Stimulated activated CD4-positive, alpha-beta T cell treated with anti-CD3 and anti-CD28 coated beads, Interleukin-4, amount 100 ng/mL, for 24 hours (primary cell): ENCODE data around the gene CACYBP.
"Not testable (repeated sequence)": the region's sequence is repeated elsewhere in the genome, so short reads cannot be mapped to it uniquely, and the experiment has no call there.

ENCODE experiments used
- DNase-seq: peaks from one replicate; pipeline ENCODE4 v3.0.0-alpha.2; 2020

CACYBP gene

GRCh38 chr1:175015243-175015642, 15.5 kb downstream of the CACYBP start:
- DNase-seq = no peak

GRCh38 chr1:175019524-175019923, 19.8 kb downstream of the CACYBP start:
- no peak for DNase-seq

- peak; percentile 99 for DNase-seq
These were observed 23.5 kb downstream of the CACYBP start, which contains the start of gene MRPS14 for GRCh38 chr1:175023043-175023921. Gene MRPS14 (minus strand): TSS chr1:175023425. CDS start chr1:175023408, 17 bp downstream.

- DNase-seq = not testable (repeated sequence)
These were observed 24.1 kb downstream of the CACYBP start for GRCh38 chr1:175023922-175024242.

- DNase-seq = no peak
These were observed 25.0 kb downstream of the CACYBP start for GRCh38 chr1:175024773-175025172.

GRCh38 chr1:175033953-175034352, 34.2 kb downstream of the CACYBP start:
- no peak for DNase-seq

- no peak for DNase-seq
These were observed 35.0 kb downstream of the CACYBP start for GRCh38 chr1:175034775-175035174.

GRCh38 chr1:175035865-175036264, 36.1 kb downstream of the CACYBP start:
- no peak for DNase-seq

- DNase-seq = no peak
These were observed 36.7 kb downstream of the CACYBP start for GRCh38 chr1:175036476-175036875.

- DNase-seq = no peak
These were observed 37.7 kb downstream of the CACYBP start for GRCh38 chr1:175037416-175037815.

- DNase-seq = no peak
These were observed 40.7 kb downstream of the CACYBP start for GRCh38 chr1:175040324-175040879.

GRCh38 chr1:175042650-175043049, 42.9 kb downstream of the CACYBP start:
- DNase-seq = no peak

- DNase-seq = no peak
These were observed 44.1 kb downstream of the CACYBP start for GRCh38 chr1:175043824-175044223.

GRCh38 chr1:175044591-175044990, 44.8 kb downstream of the CACYBP start:
- not testable (repeated sequence) for DNase-seq

- DNase-seq = no peak
These were observed 45.4 kb downstream of the CACYBP start for GRCh38 chr1:175045097-175045496.

GRCh38 chr1:175045519-175045918, 45.8 kb downstream of the CACYBP start:
- no peak for DNase-seq

- DNase-seq = no peak
These were observed 51.2 kb downstream of the CACYBP start for GRCh38 chr1:175050992-175051391.

GRCh38 chr1:175054736-175055135, 55.0 kb downstream of the CACYBP start:
- DNase-seq = no peak
